ENCODE data around the gene TRANK1. TPM values are rescaled to one million over a fixed set of nuclear protein-coding genes. Genes with fewer than 3 reads are reported as not detected.
A peak's percentile ranks its signal among the peaks of the same experiment; 100 is the strongest.

The TRANK1 gene
- total RNA-seq, 2 donors from 2014 or later: 9.0 to 20.1 TPM

- no peaks in the 10 kb centered on the region for H3K9me3 ChIP-seq (ENCODE audit: control insufficient read depth, low read length)
- TF ChIP-seq, protein P1, sequence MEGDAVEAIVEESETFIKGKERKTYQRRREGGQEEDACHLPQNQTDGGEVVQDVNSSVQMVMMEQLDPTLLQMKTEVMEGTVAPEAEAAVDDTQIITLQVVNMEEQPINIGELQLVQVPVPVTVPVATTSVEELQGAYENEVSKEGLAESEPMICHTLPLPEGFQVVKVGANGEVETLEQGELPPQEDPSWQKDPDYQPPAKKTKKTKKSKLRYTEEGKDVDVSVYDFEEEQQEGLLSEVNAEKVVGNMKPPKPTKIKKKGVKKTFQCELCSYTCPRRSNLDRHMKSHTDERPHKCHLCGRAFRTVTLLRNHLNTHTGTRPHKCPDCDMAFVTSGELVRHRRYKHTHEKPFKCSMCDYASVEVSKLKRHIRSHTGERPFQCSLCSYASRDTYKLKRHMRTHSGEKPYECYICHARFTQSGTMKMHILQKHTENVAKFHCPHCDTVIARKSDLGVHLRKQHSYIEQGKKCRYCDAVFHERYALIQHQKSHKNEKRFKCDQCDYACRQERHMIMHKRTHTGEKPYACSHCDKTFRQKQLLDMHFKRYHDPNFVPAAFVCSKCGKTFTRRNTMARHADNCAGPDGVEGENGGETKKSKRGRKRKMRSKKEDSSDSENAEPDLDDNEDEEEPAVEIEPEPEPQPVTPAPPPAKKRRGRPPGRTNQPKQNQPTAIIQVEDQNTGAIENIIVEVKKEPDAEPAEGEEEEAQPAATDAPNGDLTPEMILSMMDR (conservative IDR thresholded peaks at IDR 0.05): peak; percentile 54
- H3K36me3 Mint-ChIP-seq (ENCODE audit: low read depth): no peaks in the 10 kb centered on the region
- no peak for DNase-seq
- no peak overlapping the region for H3K4me3 Mint-ChIP-seq
- H3K36me3 ChIP-seq (ENCODE audit: control insufficient read depth, insufficient read depth, low read length): no peaks in the 10 kb centered on the region
- no peak overlapping the region for H3K27ac ChIP-seq (ENCODE audit: low read depth, low read length)
- no peaks in the 10 kb centered on the region for H3K4me1 ChIP-seq (ENCODE audit: control insufficient read depth, insufficient read depth, low read length)
- no peak overlapping the region for H3K4me3 ChIP-seq (ENCODE audit: low read length)
- no peaks in the 10 kb centered on the region for H3K27me3 Mint-ChIP-seq (ENCODE audit: insufficient read depth)
- H3K9me3 Mint-ChIP-seq: no peaks in the 10 kb centered on the region
- no peak overlapping the region for H3K27ac Mint-ChIP-seq
- no peaks in the 10 kb centered on the region for H3K27me3 ChIP-seq (ENCODE audit: control insufficient read depth, insufficient read depth, low read length, poor library complexity, severe bottlenecking)
- WGBS, 2 experiments (ENCODE audit: insufficient coverage in 1 of 2, insufficient read length in 1 of 2): 94 to 100% methylated on average over 1 to 2 of the region's 2 CpGs
- H3K4me1 Mint-ChIP-seq: peaks cover 6% of the 10 kb centered on the region
- H3K9ac ChIP-seq (ENCODE audit: extremely low read depth, low read length, poor library complexity, severe bottlenecking): no peak overlapping the region
Measured at GRCh38 chr3:36871379-36872126, 73.3 kb downstream of the TRANK1 start.

DNA sequence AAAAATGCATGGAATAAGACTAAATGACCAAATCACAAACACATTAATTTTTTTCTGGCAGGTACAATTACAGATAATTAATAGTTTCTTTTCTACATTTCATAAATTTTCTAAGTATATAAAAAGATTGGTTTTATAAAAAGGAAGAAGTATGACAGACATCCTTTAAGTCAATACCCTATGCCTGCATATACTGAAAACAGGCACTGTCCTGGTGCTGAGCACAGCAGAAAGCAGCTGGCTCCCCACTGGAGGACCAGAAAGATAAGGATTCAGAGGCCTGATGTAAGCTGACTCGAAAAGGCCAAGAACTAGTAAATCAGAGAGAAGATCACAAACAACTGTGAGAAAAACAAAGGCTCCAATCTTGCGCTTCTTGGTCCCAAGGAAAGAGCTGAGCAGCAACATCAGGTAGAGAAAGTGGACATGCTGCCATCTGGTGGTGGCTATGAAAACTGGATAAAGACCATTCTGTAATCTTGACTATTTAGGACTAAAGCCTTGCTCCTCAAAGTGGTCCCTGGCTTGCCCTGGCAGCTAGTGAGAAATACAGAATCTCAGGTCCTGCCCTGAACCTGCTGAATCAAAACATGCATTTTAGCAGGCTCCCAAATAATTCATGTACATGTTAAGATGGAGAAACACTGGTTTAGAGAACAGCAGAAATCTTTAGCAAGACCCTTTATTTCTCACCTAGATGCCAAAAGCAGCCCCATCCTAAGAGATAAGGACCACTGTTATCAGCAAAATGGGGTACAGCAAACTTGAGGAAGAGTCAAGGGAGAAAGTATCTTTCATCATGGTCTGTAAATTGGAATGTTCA, 76.0 kb downstream of the TRANK1 start:
- DNase-seq: peak; percentile 87
- WGBS, 2 experiments (ENCODE audit: insufficient coverage in 1 of 2, insufficient read length in 1 of 2): 11 to 23% methylated on average over 2 of the region's 2 CpGs
- H3K27ac Mint-ChIP-seq: no peak overlapping the region

DNA sequence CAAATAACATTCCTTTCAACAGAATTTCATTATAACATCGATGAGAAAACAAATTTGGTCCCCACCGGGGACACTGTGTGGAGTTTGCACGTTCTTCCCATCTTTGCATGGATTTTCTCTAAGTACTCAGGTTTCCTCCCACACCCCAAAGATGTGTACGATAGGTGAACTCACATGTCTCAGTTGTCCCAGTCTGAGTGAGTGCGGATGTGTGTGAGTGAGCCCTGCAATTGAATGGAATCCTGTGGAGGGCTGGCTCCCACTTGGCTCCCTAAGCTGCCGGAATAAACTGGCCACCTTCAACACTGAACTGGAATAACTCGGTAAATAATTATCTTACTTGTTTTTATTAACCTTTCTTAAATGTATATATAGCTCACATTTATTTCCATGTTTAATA, 77.0 kb downstream of the TRANK1 start:
- TF ChIP-seq, protein P1 (conservative IDR thresholded peaks at IDR 0.05): no peak
- Histone ChIP-seq H3K27ac (ENCODE audit: low read depth, low read length) (no peak overlapping the region), H3K4me3 (ENCODE audit: low read length) (no peak overlapping the region), H3K27me3 (ENCODE audit: control insufficient read depth, insufficient read depth, low read length, poor library complexity, severe bottlenecking) (no peaks in the 10 kb centered on the region), H3K9me3 (ENCODE audit: control insufficient read depth, low read length) (no peaks in the 10 kb centered on the region), H3K4me1 (ENCODE audit: control insufficient read depth, insufficient read depth, low read length) (no peaks in the 10 kb centered on the region), H3K36me3 (ENCODE audit: control insufficient read depth, insufficient read depth, low read length) (no peaks in the 10 kb centered on the region), H3K9ac (ENCODE audit: extremely low read depth, low read length, poor library complexity, severe bottlenecking) (no peak overlapping the region)
- no peak overlapping the region for H3K4me3 Mint-ChIP-seq
- no peak overlapping the region for H3K27ac Mint-ChIP-seq
- H3K27me3 Mint-ChIP-seq (ENCODE audit: insufficient read depth): no peaks in the 10 kb centered on the region
- no peak for DNase-seq
- H3K36me3 Mint-ChIP-seq (ENCODE audit: low read depth): no peaks in the 10 kb centered on the region
- WGBS, 2 experiments (ENCODE audit: insufficient coverage in 1 of 2, insufficient read length in 1 of 2): 75 to 76% methylated on average over 5 of the region's 7 CpGs
- peaks cover 11% of the 10 kb centered on the region for H3K4me1 Mint-ChIP-seq
- no peaks in the 10 kb centered on the region for H3K9me3 Mint-ChIP-seq

More for the DNA sequence above, 76.0 kb downstream of the TRANK1 start:
- Histone ChIP-seq H3K27ac (ENCODE audit: low read depth, low read length) (no peak overlapping the region), H3K9ac (ENCODE audit: extremely low read depth, low read length, poor library complexity, severe bottlenecking) (no peak overlapping the region), H3K4me1 (ENCODE audit: control insufficient read depth, insufficient read depth, low read length) (no peaks in the 10 kb centered on the region), H3K36me3 (ENCODE audit: control insufficient read depth, insufficient read depth, low read length) (no peaks in the 10 kb centered on the region), H3K4me3 (ENCODE audit: low read length) (no peak overlapping the region), H3K9me3 (ENCODE audit: control insufficient read depth, low read length) (no peaks in the 10 kb centered on the region), H3K27me3 (ENCODE audit: control insufficient read depth, insufficient read depth, low read length, poor library complexity, severe bottlenecking) (no peaks in the 10 kb centered on the region)
- Mint-ChIP-seq H3K27me3 (ENCODE audit: insufficient read depth) (no peaks in the 10 kb centered on the region), H3K4me1 (peaks cover 11% of the 10 kb centered on the region), H3K9me3 (no peaks in the 10 kb centered on the region), H3K4me3 (no peak overlapping the region), H3K36me3 (ENCODE audit: low read depth) (no peaks in the 10 kb centered on the region)
- TF ChIP-seq, protein P1 (conservative IDR thresholded peaks at IDR 0.05): peak; percentile 88
